Thyroid gland (tissue), 4 donors: ENCODE measurements around the gene CDH4.

Source experiments
- CTCF ChIP-seq, 6 experiments: fragments of 200-600 bp in 3 of 6; fragments of 450-650 bp in 3 of 6; sonication (generic) in 3 of 6; IDR thresholded peaks; one replicate each; pipeline ENCODE4 v1.5.1; 2016 to 2019; ENCODE audit warnings: antibody characterized with exemption in 6 of 6, mild to moderate bottlenecking in 2 of 6, inconsistent platforms in 1 of 6, moderate library complexity in 1 of 6
- POLR2A ChIP-seq, 2 donors: fragments of 450-650 bp; IDR thresholded peaks; one replicate each; pipeline ENCODE4 v1.6.1; 2017; ENCODE audit warnings: antibody characterized with exemption in 2 of 2, mild to moderate bottlenecking in 2 of 2, moderate library complexity in 1 of 2

- TF ChIP-seq POLR2A (IDR thresholded peaks at IDR 0.05) = no peak
- TF ChIP-seq CTCF (IDR thresholded peaks at IDR 0.05) = no peak
Measured at GRCh38 chr20:61441537-61441936, 189.5 kb downstream of the CDH4 start.
